OCI-LY7 (cell line): ENCODE measurements around the gene PHRF1.

Source experiments
- EZH2phosphoT487 ChIP-seq: fragments of 200-600 bp; sonication (generic); IDR thresholded peaks from 2 replicates; pipeline ENCODE4 v1.6.1; 2018; ENCODE audit warnings: low read depth, borderline replicate concordance, mild to moderate bottlenecking, mixed run types, antibody characterized with exemption, low read length, moderate library complexity, mixed read lengths
- TF ChIP-seq, protein P1 (sequence below): fragments of 200-600 bp; sonication (generic); conservative IDR thresholded peaks from 2 replicates; pipeline ENCODE4 v1.5.1; 2014; ENCODE audit warnings: mild to moderate bottlenecking, antibody characterized with exemption, low read length, moderate library complexity, mixed read lengths

GRCh38 chr11:550021-550745 is 26.1 kb upstream of the PHRF1 start:
- TF ChIP-seq, protein P1, sequence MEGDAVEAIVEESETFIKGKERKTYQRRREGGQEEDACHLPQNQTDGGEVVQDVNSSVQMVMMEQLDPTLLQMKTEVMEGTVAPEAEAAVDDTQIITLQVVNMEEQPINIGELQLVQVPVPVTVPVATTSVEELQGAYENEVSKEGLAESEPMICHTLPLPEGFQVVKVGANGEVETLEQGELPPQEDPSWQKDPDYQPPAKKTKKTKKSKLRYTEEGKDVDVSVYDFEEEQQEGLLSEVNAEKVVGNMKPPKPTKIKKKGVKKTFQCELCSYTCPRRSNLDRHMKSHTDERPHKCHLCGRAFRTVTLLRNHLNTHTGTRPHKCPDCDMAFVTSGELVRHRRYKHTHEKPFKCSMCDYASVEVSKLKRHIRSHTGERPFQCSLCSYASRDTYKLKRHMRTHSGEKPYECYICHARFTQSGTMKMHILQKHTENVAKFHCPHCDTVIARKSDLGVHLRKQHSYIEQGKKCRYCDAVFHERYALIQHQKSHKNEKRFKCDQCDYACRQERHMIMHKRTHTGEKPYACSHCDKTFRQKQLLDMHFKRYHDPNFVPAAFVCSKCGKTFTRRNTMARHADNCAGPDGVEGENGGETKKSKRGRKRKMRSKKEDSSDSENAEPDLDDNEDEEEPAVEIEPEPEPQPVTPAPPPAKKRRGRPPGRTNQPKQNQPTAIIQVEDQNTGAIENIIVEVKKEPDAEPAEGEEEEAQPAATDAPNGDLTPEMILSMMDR: no peak
- no peak for TF ChIP-seq EZH2phosphoT487
